Measurements from ENCODE around the gene BRD3OS. TPM values are rescaled to one million over a fixed set of nuclear protein-coding genes. Genes with fewer than 3 reads are reported as not detected.

BRD3OS gene
- total and polyA plus RNA-seq, 2 of the 13 experiments (the other 11 are each of a cell fraction or from before 2014, with no cell fraction given) = 4.9 to 5.7 TPM

DNA sequence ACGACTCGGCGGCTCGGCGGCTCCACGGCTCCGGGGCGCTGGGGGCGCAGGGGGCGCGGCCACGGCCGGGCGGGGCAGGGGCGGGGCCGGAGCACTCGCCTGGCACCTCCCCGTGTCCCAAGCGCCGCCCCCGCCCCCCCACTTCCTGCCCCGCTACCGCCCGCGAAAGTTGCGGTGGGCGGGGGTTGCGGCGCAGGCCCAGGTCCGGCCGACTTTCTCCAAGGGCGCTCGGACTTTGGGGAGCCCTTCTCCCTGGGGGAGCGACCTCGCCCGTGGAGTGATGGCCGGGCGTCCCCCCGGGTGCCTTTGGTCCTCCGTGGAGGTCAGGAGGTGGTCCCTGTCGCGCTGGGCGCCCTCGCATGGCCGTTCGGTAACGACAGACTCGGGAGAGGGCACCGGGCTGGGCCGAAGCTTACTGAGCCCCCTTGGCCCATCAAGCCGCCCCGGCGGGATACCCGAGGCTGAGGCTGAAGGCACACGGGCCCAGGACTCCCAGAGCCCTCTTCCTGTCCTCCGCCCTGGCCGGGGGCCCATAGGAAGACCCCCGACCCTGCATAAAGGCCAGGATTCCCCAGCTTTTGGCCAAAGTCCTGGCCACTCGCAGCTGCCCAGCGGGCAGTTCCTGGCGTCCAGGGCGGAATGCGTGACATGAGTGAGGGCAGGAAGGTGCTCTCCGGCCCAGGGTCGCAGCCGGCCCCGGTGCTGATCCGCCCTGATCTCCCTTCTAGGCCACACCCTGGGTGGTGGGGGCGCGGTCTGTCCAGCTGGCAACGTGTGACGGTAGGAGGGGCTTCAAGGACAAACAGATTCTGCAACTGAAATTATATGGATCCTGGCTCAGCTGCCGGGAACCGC, 32.3 kb upstream of the BRD3OS start (continued):
- TF ChIP-seq, protein P1, sequence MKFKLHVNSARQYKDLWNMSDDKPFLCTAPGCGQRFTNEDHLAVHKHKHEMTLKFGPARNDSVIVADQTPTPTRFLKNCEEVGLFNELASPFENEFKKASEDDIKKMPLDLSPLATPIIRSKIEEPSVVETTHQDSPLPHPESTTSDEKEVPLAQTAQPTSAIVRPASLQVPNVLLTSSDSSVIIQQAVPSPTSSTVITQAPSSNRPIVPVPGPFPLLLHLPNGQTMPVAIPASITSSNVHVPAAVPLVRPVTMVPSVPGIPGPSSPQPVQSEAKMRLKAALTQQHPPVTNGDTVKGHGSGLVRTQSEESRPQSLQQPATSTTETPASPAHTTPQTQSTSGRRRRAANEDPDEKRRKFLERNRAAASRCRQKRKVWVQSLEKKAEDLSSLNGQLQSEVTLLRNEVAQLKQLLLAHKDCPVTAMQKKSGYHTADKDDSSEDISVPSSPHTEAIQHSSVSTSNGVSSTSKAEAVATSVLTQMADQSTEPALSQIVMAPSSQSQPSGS (CRISPR knock-in tag; IDR thresholded peaks at IDR 0.05) = no peak
- TF ChIP-seq, protein P2, sequence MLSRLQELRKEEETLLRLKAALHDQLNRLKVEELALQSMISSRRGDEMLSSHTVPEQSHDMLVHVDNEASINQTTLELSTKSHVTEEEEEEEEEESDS (CRISPR knock-in tag; IDR thresholded peaks at IDR 0.05; ENCODE audit: borderline replicate concordance) = no peak
- TF ChIP-seq, protein P3, sequence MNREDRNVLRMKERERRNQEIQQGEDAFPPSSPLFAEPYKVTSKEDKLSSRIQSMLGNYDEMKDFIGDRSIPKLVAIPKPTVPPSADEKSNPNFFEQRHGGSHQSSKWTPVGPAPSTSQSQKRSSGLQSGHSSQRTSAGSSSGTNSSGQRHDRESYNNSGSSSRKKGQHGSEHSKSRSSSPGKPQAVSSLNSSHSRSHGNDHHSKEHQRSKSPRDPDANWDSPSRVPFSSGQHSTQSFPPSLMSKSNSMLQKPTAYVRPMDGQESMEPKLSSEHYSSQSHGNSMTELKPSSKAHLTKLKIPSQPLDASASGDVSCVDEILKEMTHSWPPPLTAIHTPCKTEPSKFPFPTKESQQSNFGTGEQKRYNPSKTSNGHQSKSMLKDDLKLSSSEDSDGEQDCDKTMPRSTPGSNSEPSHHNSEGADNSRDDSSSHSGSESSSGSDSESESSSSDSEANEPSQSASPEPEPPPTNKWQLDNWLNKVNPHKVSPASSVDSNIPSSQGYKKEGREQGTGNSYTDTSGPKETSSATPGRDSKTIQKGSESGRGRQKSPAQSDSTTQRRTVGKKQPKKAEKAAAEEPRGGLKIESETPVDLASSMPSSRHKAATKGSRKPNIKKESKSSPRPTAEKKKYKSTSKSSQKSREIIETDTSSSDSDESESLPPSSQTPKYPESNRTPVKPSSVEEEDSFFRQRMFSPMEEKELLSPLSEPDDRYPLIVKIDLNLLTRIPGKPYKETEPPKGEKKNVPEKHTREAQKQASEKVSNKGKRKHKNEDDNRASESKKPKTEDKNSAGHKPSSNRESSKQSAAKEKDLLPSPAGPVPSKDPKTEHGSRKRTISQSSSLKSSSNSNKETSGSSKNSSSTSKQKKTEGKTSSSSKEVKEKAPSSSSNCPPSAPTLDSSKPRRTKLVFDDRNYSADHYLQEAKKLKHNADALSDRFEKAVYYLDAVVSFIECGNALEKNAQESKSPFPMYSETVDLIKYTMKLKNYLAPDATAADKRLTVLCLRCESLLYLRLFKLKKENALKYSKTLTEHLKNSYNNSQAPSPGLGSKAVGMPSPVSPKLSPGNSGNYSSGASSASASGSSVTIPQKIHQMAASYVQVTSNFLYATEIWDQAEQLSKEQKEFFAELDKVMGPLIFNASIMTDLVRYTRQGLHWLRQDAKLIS (CRISPR knock-in tag; IDR thresholded peaks at IDR 0.05) = no peak
- TF ChIP-seq PPARG (CRISPR knock-in tag; conservative IDR thresholded peaks at IDR 0.05) = no peak
- no peak for TF ChIP-seq CBX5 (CRISPR knock-in tag; IDR thresholded peaks at IDR 0.05; ENCODE audit: borderline replicate concordance)
- 0 out of 2 replicates have a peak, but pooled peaks have one; percentile 47 for TF ChIP-seq MEIS1 (CRISPR knock-in tag; IDR thresholded peaks at IDR 0.05; ENCODE audit: borderline replicate concordance)
- TF ChIP-seq ZSCAN30 (CRISPR knock-in tag; IDR thresholded peaks at IDR 0.05) = no peak
- TF ChIP-seq ATAD3A (CRISPR knock-in tag; IDR thresholded peaks at IDR 0.05) = no peak
- no peak for TF ChIP-seq ZNF530 (CRISPR knock-in tag; IDR thresholded peaks at IDR 0.05; ENCODE audit: low read depth)
- TF ChIP-seq, protein P4, sequence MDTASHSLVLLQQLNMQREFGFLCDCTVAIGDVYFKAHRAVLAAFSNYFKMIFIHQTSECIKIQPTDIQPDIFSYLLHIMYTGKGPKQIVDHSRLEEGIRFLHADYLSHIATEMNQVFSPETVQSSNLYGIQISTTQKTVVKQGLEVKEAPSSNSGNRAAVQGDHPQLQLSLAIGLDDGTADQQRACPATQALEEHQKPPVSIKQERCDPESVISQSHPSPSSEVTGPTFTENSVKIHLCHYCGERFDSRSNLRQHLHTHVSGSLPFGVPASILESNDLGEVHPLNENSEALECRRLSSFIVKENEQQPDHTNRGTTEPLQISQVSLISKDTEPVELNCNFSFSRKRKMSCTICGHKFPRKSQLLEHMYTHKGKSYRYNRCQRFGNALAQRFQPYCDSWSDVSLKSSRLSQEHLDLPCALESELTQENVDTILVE (CRISPR knock-in tag; IDR thresholded peaks at IDR 0.05) = no peak
- no peak for TF ChIP-seq BRCA1 (CRISPR knock-in tag; IDR thresholded peaks at IDR 0.05)
- no peak for TF ChIP-seq ZNF446 (CRISPR knock-in tag; IDR thresholded peaks at IDR 0.05)
- TF ChIP-seq RXRB (CRISPR knock-in tag; IDR thresholded peaks at IDR 0.05; ENCODE audit: borderline replicate concordance) = 0 out of 2 replicates have a peak, but pooled peaks have one; percentile 14
- peak; percentile 63; the same call in 1 of the 3 replicates for TF ChIP-seq MXI1 (IDR thresholded peaks at IDR 0.05; ENCODE audit: borderline replicate concordance, low read depth, low read length)
- no peak for TF ChIP-seq ATRX (CRISPR knock-in tag; IDR thresholded peaks at IDR 0.05; ENCODE audit: borderline replicate concordance)
- no peak for TF ChIP-seq ZNF749 (CRISPR knock-in tag; IDR thresholded peaks at IDR 0.05; ENCODE audit: borderline replicate concordance)
- TF ChIP-seq, protein P5, sequence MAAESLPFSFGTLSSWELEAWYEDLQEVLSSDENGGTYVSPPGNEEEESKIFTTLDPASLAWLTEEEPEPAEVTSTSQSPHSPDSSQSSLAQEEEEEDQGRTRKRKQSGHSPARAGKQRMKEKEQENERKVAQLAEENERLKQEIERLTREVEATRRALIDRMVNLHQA (CRISPR knock-in tag; IDR thresholded peaks at IDR 0.05) = no peak
- peak; percentile 48 for TF ChIP-seq THAP11 (CRISPR knock-in tag; IDR thresholded peaks at IDR 0.05)
- no peak for TF ChIP-seq TOE1 (CRISPR knock-in tag; IDR thresholded peaks at IDR 0.05)
- no peak for TF ChIP-seq ZNF253 (CRISPR knock-in tag; IDR thresholded peaks at IDR 0.05; ENCODE audit: borderline replicate concordance)
- TF ChIP-seq SRF (IDR thresholded peaks at IDR 0.05; ENCODE audit: low read depth, low read length) = no peak
- TF ChIP-seq, protein P6, sequence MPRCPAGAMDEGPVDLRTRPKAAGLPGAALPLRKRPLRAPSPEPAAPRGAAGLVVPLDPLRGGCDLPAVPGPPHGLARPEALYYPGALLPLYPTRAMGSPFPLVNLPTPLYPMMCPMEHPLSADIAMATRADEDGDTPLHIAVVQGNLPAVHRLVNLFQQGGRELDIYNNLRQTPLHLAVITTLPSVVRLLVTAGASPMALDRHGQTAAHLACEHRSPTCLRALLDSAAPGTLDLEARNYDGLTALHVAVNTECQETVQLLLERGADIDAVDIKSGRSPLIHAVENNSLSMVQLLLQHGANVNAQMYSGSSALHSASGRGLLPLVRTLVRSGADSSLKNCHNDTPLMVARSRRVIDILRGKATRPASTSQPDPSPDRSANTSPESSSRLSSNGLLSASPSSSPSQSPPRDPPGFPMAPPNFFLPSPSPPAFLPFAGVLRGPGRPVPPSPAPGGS (CRISPR knock-in tag; IDR thresholded peaks at IDR 0.05) = peak; percentile 85
